ENCODE results near the gene IL19.
A peak's percentile ranks its signal among the peaks of the same experiment; 100 is the strongest.

Gene IL19

GRCh38 chr1:206738370-206739366 lies 31.9 kb upstream of the IL19 start:
- Histone ChIP-seq H3K27ac (ENCODE audit: extremely low read depth, low read depth, low read length) (no peak overlapping the region), H3K4me1 (ENCODE audit: control insufficient read depth, insufficient read depth, low read length) (no peaks in the 10 kb centered on the region), H3K36me3 (ENCODE audit: control insufficient read depth in 2 of 2, insufficient read depth in 1 of 2, low read length in 2 of 2) (peaks cover 0 to 7% of the 10 kb centered on the region in 2 experiments; a peak in 1 of 3 replicates), H3K9me3 (ENCODE audit: control insufficient read depth, insufficient read depth, low read depth, low read length) (no peaks in the 10 kb centered on the region), H3K4me3 (ENCODE audit: low read depth, low read length) (no peak overlapping the region)
- POLR2A ChIA-PET = interaction anchor here (1.5 kb wide), 1 partner anchor 170 kb away, joined by 3 read pairs; no protein-coding TSS in a partner anchor
- no peak for TF ChIP-seq TCF7L2 (IDR thresholded peaks at IDR 0.05; ENCODE audit: borderline replicate concordance, low read depth, low read length)
- TF ChIP-seq, protein P1, sequence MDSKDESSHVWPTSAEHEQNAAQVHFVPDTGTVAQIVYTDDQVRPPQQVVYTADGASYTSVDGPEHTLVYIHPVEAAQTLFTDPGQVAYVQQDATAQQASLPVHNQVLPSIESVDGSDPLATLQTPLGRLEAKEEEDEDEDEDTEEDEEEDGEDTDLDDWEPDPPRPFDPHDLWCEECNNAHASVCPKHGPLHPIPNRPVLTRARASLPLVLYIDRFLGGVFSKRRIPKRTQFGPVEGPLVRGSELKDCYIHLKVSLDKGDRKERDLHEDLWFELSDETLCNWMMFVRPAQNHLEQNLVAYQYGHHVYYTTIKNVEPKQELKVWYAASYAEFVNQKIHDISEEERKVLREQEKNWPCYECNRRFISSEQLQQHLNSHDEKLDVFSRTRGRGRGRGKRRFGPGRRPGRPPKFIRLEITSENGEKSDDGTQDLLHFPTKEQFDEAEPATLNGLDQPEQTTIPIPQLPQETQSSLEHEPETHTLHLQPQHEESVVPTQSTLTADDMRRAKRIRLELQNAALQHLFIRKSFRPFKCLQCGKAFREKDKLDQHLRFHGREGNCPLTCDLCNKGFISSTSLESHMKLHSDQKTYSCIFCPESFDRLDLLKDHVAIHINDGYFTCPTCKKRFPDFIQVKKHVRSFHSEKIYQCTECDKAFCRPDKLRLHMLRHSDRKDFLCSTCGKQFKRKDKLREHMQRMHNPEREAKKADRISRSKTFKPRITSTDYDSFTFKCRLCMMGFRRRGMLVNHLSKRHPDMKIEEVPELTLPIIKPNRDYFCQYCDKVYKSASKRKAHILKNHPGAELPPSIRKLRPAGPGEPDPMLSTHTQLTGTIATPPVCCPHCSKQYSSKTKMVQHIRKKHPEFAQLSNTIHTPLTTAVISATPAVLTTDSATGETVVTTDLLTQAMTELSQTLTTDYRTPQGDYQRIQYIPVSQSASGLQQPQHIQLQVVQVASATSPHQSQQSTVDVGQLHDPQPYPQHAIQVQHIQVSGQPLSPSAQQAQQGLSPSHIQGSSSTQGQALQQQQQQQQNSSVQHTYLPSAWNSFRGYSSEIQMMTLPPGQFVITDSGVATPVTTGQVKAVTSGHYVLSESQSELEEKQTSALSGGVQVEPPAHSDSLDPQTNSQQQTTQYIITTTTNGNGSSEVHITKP (tag by site-specific recombination; IDR thresholded peaks at IDR 0.05) = peak; percentile 61
- no peak for TF ChIP-seq KLF1 (tag by site-specific recombination; IDR thresholded peaks at IDR 0.05)
- TF ChIP-seq, protein P2, sequence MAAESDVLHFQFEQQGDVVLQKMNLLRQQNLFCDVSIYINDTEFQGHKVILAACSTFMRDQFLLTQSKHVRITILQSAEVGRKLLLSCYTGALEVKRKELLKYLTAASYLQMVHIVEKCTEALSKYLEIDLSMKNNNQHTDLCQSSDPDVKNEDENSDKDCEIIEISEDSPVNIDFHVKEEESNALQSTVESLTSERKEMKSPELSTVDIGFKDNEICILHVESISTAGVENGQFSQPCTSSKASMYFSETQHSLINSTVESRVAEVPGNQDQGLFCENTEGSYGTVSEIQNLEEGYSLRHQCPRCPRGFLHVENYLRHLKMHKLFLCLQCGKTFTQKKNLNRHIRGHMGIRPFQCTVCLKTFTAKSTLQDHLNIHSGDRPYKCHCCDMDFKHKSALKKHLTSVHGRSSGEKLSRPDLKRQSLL (tag by site-specific recombination; IDR thresholded peaks at IDR 0.05) = no peak
- TF ChIP-seq, protein P3, sequence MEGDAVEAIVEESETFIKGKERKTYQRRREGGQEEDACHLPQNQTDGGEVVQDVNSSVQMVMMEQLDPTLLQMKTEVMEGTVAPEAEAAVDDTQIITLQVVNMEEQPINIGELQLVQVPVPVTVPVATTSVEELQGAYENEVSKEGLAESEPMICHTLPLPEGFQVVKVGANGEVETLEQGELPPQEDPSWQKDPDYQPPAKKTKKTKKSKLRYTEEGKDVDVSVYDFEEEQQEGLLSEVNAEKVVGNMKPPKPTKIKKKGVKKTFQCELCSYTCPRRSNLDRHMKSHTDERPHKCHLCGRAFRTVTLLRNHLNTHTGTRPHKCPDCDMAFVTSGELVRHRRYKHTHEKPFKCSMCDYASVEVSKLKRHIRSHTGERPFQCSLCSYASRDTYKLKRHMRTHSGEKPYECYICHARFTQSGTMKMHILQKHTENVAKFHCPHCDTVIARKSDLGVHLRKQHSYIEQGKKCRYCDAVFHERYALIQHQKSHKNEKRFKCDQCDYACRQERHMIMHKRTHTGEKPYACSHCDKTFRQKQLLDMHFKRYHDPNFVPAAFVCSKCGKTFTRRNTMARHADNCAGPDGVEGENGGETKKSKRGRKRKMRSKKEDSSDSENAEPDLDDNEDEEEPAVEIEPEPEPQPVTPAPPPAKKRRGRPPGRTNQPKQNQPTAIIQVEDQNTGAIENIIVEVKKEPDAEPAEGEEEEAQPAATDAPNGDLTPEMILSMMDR (tag by site-specific recombination; IDR thresholded peaks at IDR 0.05) = peak; percentile 33; the same call in 1 of the 2 replicates
- TF ChIP-seq, protein P4, sequence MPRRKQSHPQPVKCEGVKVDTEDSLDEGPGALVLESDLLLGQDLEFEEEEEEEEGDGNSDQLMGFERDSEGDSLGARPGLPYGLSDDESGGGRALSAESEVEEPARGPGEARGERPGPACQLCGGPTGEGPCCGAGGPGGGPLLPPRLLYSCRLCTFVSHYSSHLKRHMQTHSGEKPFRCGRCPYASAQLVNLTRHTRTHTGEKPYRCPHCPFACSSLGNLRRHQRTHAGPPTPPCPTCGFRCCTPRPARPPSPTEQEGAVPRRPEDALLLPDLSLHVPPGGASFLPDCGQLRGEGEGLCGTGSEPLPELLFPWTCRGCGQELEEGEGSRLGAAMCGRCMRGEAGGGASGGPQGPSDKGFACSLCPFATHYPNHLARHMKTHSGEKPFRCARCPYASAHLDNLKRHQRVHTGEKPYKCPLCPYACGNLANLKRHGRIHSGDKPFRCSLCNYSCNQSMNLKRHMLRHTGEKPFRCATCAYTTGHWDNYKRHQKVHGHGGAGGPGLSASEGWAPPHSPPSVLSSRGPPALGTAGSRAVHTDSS (tag by site-specific recombination; IDR thresholded peaks at IDR 0.05) = no peak
- CTCF ChIA-PET = interaction anchor here (0.7 to 3.3 kb wide), 12 partner anchors 12 to 845 kb away, joined by 3 to 25 read pairs (median 4); partner anchors contain the start of gene C1orf116

DNA sequence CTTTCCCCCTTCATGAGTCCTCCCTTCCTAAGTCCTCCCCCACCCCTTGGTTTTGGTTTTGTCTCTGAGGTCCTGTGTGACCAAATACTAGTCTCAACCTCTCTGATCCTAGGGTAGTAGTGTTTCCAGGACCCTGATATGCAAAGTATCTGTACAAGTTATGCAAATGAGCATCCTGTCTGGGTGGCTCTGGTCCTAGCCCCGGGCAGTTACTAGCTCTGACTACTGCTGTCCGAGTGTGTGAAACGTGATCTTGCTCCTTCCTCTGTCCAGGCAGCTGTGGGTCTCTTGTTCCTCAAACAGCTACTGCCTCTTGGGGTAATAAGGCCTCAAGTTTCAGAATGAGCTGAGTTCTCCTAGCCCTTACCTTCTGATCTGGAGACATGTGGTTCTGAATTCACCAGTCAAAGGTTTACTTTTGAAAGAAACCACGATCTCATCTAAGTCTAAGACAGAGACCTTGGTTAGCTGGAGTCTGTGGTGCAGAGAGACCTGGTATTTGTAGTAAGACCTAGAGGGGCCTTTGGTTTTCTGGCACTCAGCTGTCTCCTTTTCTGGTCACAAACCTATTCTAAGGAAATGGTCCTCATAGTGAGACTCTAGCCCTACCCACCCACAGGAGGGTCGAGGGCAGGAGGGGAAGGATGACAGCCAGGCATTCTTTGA lies 31.0 kb upstream of the IL19 start:
- Histone ChIP-seq H3K36me3 (ENCODE audit: control insufficient read depth in 2 of 2, insufficient read depth in 1 of 2, low read length in 2 of 2) (peaks cover 0 to 4% of the 10 kb centered on the region in 2 experiments; a peak in 1 of 3 replicates), H3K27ac (ENCODE audit: extremely low read depth, low read depth, low read length) (no peak overlapping the region), H3K4me1 (ENCODE audit: control insufficient read depth, insufficient read depth, low read length) (no peaks in the 10 kb centered on the region), H3K4me3 (ENCODE audit: low read depth, low read length) (no peak overlapping the region), H3K9me3 (ENCODE audit: control insufficient read depth, insufficient read depth, low read depth, low read length) (no peaks in the 10 kb centered on the region)
- CTCF ChIA-PET = interaction anchor here (0.7 to 3.3 kb wide), 14 partner anchors 10 to 243 kb away, joined by 3 to 25 read pairs (median 4); partner anchors contain the start of gene IL10
- TF ChIP-seq OSR2 (tag by site-specific recombination; IDR thresholded peaks at IDR 0.05) (0 out of 2 replicates have a peak, but pooled peaks have one; percentile 17), ZNF658 (tag by site-specific recombination; IDR thresholded peaks at IDR 0.05) (no peak), ZNF768 (tag by site-specific recombination; IDR thresholded peaks at IDR 0.05) (0 out of 2 replicates have a peak, but pooled peaks have one; percentile 53)
- POLR2A ChIA-PET = no interaction called here
